Left hindlimb (tissue), 1 donor: ENCODE data around the gene SLC38A10.

Source experiments
- DNase-seq: peaks from one replicate; pipeline ENCODE4 v3.0.0-alpha.2; 2018

SLC38A10 gene

DNA sequence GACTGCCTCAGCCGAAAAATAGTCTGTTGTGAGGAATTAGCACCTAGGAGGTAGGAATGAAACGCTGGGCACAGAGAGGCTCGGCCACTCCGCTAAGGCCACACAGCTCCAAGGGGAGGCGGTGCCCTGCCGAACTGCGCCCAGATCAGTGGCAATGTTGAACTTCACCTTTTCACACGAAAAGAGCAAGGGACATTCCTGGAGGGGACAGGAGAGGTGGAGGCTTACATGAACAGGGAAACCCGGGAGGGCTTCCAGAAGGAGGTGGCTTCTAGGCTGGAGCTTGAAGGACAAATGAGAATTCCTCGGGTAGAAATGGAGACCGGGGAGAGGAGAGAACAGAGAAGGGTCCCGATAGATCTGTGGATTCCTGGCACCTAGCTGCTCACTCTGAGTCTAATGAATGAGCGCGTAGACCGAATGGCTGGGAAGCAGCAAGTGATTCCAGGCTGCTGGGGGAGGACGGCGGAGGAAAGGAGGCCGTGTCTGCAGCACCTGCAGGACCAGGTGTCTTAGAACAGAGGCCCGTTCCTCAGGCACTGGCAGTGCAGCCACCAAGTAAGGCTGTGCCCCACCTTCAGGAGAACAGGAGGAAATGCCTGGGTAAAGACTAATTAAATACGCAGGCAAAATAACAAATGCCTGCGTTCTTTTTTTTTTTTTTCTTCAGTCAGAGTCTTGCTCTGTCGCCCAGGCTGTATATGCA lies 722 bp upstream of the SLC38A10 start:
- DNase-seq: no peak

DNA sequence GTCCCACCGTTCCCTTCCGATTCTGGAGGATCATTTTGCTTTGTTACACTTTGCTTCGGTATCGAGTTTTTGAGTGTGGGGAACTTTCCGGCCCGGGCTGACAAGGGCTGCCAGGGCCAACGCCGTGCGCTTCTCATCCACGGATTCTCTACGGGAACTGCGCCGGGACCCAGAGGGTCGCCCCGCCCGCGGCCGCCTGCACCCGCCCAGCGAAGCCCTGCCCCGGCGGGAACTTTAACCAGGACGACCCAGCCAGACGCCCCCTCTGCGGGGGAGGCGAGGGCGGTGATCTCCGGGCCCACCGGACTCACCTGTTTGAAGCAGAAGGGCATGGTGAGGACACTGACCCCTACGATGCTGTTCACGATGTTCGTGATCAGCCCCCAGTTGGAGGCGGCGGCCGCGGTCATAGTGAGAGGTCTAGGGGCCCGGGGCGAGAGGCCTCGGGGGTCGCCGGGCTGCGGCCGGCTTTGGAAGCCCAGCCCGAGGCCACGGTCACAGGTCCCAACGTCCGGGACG lies 536 bp downstream of the SLC38A10 start:
- DNase-seq: no peak

DNA sequence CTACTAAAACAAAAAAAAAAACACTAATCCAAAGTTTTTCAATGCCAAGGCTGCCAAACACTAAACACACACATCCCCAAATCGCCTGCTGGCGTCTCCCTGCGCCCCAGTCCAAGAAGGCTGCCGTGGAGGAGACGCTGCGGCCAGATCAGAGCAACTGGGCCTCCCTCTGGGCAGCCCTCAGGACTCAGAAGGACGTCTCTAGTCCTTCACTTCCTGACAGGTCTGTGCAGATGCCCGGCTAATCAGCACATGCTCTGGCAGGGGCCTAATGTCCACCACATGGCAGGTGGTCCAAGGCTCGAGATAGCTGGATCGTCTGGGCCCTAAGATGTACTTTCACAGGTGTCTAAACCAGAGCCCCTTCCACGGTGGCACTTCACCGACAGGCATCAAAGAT lies 2.7 kb downstream of the SLC38A10 start:
- DNase-seq: no peak

DNA sequence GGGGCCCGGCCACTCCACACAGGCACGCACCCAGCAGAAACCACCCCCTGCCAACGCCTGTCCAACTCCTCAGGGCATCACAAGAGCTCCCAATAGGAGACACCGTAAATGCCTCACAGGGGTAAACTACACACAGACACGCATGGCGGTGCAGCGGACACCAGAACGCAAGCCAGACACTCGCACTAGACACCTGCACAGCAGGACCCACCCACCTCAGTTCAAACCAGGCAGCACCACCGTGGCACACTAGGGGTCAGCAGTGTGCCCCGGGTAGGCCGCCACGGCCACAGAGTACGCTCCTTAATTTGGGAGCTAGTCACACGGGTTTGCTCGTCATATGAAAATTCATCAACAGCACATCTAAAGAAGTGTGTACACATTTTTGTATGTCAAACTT lies 3.4 kb downstream of the SLC38A10 start:
- peak; percentile 69 for DNase-seq

DNA sequence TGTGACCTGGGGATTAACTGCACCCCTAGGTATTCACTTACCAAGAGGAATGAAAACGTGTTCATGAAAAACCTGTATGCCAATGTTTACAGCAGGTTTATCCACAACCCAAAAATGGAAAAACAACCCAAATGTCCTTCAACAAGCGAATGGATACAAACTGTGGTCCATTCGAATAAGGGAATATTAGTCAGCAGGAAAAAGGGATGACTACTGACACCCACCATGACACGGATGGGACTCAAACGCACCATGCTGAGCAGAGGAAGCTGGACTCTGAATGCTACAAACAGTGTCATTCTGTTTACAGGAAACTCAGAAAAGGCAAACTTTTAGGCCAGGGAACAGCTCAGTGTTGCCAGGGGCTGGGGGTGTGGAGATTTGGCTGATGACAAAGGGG lies 4.9 kb downstream of the SLC38A10 start:
- DNase-seq: no peak

DNA sequence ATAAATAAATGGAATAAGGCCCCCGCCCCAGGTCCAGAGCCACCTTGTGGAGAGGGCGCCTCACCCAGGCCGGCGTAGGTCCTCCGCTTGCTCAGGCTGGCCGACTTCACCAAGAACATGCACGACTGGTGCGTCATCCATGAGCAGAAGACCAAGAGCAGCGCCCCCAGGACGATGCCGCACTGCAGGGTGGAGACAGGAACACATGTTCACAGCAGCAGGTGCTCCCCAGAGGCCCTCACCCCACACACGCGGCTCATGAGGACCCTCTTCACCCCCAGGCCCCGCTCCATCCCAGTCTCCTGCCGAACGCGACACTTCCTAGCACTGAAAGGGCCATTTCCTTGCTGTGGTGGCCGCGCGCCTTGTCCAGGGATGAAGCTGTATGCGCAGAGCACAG lies 5.5 kb downstream of the SLC38A10 start:
- DNase-seq: no peak

DNA sequence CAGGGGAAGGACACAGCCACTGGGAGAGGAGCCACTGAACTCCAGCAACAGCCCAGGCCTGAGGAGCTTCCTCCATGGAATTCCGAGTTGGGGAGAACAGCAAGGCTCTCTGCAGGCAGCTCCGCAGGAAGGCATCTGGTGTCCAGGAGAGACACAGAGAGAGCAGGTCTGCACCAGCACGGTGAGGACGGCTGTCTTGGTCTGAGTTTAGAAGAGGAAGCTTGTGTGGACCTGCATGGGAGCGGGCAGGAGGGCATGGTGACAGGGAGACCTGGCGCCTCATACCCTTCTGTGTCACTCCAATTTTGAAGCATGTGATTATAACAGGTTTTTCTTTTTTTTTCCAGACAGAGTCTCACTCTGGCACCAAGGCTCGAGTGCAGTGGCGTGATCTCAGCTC lies 6.4 kb downstream of the SLC38A10 start:
- no peak for DNase-seq

DNA sequence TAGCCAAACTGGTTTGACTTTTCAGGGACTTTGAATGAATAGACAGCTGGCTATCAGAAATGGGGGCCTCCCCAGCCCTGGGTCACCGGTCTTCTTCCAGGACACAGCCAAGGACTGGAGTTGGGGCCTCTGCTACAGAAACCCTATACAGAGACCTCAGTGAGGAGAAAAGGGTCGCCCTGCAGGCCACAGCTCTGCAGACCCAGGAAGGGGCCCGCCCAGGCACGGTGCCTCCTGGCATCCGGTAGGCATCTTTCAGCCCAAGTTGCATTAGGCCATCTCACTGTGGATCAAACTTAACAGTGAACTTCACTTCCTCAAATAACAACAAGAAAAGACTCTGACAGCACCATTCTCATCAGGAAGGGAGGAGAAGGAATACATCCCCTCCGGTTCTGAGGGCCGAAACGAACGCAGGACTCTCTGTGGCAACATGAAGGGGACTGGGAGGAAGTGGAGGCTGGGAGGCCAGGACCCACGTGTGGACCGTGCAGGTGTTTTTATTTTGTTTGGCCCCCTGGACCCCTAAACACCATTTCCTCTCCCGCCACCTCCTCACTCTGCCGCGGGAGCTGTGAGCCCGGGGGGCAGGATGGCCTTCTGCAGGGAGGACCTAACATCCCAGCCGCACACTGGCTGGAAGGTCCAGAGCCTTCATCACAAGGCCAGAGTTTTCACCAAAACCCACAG lies 7.2 kb downstream of the SLC38A10 start:
- DNase-seq: no peak

DNA sequence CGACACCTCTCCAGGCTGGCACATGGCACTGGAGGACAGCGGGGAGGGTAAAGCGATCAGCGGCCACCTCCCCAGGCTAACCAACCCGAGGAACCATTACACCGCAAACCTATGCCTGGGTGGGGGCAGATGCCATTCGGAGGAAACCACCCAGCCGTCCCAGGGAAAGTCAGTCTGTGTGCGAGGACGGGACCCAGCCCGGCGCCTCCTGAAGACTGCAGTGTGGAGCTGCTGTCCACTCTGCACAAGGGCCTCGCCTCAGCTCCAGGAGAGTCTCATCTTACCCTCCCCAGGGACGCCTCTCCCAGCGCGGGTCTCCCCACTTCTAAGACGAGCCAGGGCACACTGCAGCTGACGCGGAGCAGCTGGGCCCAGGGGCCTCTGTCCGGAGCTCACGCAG lies 8.0 kb downstream of the SLC38A10 start:
- DNase-seq: no peak

DNA sequence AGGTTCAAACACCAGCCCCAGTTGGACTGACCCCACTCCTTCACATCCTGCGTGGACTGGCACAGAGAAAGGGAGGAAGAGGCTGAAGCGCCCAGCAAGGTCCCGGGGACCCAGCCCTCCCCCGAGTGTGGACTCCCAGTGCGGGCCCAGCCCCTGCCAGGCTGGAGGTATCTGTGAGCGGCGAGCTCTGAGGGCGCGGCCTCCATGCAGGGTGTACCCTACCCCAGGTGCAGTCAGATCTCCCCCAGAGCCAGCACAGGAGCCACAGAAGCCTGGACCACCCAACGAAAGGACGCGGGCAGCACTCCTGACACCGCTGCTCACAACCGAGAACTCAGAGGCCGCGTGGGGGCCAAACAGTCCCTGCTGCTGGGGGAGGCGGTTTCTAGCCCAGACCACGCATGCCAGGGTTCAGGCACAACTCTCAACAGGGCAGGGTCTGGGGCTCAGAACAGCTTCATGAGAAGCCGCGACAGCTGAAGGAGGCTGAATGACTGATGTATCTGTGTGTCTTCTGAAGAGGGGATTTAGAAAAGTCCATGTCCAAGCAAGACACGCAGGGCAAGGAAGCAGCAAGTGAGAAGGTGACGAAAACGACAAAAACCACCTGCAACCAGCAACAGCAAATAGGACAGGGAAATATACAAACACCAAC lies 8.5 kb downstream of the SLC38A10 start:
- DNase-seq: no peak

DNA sequence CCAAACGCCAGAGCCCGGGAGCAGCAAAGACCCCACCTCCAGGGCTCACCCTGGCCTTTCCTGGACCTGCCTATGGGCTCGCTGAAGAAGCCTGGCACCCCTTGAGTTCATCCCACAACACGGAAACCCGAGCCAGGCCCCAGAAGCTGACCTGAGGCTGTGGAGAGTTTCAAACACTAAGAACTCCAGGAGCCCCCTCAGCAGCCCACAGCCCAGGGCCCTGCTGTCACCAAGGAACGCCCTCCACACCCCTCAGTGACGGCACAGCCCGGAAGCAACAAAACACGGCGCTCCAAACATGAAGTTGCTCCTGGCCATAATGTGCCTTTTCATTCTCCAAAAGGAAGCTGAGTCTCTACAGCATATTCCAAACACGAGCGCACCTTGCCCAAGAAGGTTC lies 9.2 kb downstream of the SLC38A10 start:
- DNase-seq: no peak

DNA sequence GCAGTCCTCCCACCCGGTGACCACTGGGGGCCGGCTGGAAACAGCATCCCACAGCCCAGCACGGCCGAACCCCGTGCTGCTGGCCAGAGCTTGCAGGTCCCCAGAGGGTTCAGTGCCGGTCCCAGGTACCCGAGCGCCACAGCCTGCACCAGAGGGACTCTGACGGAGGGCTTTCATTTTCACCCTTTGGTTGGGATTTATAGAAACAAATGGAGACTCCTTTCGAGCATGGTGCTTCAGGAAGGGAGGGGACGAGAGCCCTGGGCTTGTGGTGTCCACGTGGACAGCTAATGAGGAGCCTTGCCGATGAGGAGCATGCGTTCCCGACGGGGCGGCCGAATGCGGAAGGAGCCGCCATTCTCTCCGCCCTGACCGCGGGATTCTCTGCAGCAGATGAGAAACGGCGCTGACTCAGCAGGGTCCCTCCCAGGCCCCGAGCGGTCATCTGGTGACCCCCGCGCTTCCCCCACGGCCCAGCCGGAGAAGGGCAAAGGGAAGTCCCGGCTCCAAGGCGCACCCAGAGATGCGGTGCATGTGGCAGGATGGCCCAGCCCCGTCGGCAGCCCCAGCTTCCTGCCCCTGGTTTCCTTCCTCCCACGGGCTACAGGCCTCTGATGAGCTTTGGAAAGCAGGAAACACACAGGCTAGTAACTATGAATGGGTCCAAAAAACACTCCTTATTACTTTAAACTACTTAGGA lies 9.8 kb downstream of the SLC38A10 start:
- DNase-seq: peak; percentile 81

DNA sequence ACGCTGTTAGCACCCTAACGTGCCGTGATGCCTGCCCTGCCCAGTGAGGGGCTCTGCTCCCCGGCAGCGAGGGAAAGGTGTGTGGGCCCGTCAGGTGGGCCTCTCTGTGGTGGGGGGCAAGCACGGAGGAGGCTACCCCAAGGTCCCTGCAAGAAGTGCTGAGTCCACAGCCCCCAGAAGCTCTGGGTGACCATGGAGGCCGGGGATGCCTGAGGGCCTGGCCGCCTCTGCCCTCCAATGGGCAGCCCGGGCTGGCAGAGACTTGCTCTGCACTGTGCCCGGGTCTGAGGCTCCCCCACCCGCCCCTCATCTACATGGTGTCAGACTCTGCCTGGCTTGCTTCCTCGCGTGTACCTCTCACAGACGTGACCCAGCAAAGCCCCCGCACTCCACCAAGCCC lies 12.2 kb downstream of the SLC38A10 start:
- no peak for DNase-seq

DNA sequence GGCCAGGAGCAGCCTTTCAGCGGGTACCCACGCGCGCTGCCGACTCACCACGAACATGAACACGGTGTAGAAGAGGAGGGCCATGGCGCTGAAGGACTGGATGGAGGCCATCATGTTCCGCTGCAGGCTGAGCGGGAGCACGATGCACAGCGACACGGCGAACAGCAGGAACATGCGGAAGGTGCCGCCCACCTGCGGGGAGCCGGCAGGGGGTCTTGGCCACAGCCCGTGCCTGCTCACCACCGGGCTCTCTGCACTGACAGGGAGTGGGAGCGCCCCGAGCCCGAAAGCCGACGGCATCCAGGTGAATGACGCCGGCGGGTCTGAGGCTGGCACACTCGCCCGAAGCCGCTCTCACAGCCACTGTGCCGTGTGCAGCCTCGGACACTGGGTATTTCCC lies 13.0 kb downstream of the SLC38A10 start:
- no peak for DNase-seq

DNA sequence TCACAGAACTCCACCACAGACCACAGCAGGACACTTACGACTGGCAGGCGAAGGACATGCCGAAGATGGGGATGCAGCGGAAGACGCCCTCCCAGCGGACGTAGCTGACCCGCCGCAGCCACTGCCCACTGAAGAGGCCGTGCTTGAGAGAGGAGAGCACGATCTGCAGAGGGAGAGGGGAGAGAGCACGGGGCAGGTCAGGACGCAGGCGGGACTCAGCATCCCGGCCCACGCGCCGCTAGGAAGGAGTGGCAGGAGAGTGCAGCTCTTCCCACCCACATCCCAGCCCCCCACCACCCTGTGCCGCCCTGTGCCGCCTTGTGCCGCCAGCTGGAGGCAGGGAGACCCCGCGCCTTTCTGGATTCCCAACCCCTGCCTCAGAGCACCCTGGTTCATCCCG lies 14.5 kb downstream of the SLC38A10 start:
- no peak for DNase-seq

DNA sequence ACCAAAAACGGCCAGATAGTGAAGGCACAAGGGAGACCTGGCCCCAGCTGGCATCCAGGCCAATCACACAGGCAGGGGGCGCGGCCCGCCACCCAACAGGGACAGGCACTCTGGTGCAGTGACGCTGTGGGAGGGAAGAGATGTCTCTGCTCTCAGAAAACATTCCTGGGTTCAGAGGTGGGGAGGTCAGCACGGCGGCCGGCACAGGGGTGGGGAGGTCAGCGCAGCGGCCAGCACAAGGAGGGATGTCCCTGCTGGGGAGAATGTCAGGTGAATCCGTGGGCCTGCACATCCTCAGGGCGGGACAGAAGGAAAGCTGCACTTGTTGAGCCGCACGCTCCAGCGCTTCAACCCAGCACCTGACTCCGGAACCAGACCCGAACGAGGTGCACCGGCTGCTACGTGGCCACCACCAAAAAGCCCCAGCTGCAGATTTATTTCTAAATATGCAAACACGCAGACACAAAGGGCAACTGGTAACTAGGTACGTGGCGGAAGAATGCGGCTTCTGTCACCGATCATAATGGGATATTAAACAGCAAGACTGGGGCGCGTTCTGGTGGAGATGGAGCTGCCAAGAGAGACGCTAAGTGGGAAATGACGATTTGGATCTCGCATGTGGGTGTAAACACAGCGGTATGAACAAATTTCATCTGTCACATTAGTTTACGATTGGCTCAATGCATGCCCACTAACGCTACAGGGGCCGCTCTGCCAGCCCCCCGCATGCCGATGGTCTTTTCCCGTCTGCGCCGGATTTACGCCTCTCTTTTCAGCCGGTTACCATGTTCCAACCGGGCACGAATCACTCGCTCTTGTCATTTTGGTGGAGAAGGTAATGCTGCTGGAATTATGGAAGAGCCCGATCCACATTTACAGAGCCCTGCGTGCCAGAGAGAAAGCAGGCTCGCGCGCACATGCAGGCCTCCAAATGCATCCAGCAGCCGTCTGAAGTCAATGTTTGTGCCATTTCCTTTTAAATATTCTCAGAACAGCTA lies 15.5 kb downstream of the SLC38A10 start:
- DNase-seq: no peak

DNA sequence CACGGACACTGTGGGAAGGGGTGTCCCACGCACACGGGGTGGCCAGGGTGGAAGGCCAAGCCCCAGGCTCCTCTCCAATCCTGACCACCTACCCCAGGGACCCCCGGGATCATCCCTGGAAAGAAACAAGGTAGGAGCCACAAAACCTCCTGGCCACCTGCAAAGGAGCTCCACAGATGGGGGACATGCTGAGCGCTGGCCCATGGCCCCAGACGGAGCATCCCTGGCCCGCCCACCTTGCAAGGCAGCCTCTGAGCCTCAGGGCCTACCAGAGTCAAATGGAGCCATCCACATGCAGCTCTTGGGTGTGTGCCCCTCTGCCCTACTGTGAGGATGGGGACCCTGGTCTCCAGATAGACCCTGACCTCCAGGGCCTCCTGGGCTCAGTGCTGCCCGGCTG lies 16.3 kb downstream of the SLC38A10 start:
- DNase-seq: no peak

DNA sequence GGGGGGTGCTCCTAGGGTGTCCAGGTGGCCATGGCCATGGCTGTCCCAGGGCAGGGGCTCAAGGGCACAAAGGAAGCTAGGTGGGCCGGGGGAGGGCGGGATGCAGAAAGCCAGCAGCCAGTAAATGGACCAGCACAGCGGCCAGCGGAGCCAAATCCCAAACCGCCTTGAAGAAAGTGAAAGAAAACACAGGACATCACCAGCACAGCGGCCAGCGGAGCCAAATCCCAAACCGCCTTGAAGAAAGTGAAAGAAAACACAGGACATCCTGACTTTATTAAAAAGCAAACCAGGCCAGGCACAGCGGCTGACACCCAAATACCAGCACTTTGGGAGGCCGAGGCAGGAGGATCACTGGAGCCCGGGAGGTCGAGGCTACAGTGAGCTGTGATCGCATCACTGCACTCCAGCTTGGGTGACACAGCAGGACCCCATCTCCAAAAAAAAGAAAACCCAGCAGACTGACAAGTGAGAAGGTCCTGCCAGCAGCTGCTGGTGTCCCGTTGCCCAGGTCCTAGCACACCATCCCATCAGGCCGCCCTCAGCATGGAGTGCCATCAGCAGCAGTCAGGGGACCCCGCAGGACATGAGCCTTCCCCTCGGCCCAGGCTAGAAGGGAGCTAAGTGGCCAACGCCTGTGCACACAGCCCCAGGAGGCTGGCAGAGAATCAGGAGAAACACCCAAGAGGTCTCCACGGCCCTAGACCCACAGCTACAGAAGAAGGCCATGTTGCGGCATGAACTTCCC lies 17.0 kb downstream of the SLC38A10 start:
- no peak for DNase-seq

DNA sequence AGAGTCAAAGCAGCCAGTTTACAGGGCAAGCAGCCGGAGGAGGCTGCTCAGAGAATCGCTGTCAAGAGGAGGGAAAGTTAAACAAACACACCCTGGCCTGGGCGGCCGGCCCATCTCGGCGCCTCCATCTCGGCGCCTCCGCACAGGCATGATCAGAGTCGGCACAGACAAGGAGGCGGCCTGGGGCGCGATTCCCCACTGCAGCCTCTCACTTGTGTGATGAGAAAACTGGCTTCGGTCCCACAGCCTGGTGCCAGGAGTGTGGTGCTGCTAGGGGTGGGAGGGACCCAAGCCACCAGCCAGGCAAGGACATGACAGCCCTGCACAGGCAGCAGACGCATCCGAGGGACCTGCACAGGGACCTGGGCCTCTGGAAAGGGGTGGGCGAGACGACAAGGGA lies 17.7 kb downstream of the SLC38A10 start:
- peak; percentile 55 for DNase-seq

DNA sequence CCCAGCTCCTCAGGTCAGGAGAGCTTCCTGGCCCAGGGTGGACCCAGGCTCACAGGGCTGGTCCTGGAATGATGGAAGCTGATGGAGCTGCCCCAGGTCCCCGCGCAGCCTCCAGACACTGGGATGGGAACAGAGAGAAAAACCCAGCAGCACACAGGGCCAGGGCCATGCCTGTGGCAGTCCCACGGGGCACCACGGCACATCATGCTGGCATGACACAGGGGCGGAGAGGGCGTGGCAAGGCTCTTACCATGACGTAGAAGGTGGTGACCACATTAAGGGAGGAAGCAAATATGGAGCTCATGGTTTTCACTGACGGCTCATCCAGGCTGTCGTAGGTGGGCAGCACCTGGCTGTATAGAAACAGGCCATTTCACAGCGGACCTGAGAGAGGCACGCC lies 18.3 kb downstream of the SLC38A10 start:
- no peak for DNase-seq

DNA sequence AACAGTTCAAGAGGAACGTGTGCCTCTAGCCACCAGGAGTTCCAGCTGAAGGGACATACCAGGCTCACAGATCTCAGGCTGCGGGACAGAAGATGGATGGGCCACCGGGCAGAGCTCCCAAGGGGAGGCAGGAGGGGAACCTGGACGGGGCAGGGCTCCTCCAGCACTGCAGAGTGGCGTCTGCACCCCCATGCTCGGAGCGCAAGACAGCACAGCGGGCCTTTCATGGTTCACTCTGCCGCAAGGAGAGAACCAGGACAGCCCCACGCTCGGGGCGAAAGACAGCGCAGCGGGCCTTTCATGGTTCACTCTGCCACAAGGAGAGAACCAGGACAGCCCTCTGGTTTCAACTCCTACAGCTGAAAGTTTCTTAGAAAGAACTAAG lies 20.6 kb downstream of the SLC38A10 start:
- no peak for DNase-seq
